ENCODE data around the gene ZNF785. TPM values are rescaled to one million over a fixed set of nuclear protein-coding genes. Genes with fewer than 3 reads are reported as not detected.

Gene ZNF785
- total RNA-seq, 1 experiment from 2014 or later: 18.8 TPM

GRCh38 chr16:30626236-30626635, 40.7 kb upstream of the ZNF785 start:
- no peak overlapping the region for H3K23ac ChIP-seq (ENCODE audit: insufficient read length, low read depth, low read length)
- H3K4ac ChIP-seq (ENCODE audit: low read depth, low read length): no peak overlapping the region
- no peaks in the 10 kb centered on the region for H3K4me1 ChIP-seq (ENCODE audit: insufficient read depth, low read length)
- H3K23me2 ChIP-seq (ENCODE audit: insufficient read length, low read depth, low read length, poor library complexity, severe bottlenecking): no peaks in the 10 kb centered on the region
- H3K79me2 ChIP-seq (ENCODE audit: insufficient read depth, low read length): no peaks in the 10 kb centered on the region
- H3K14ac ChIP-seq (ENCODE audit: insufficient read depth, low read length): no peak overlapping the region
- H2AK5ac ChIP-seq (ENCODE audit: insufficient read length, low read length): no peak overlapping the region
- H2BK20ac ChIP-seq (ENCODE audit: low read depth, low read length, poor library complexity, severe bottlenecking): no peak overlapping the region
- H2BK12ac ChIP-seq (ENCODE audit: insufficient read length, low read depth, low read length): no peak overlapping the region
- no peak overlapping the region for H4K5ac ChIP-seq (ENCODE audit: insufficient read length, low read depth, low read length)
- H2BK15ac ChIP-seq (ENCODE audit: low read depth, low read length): no peak overlapping the region
- H2BK5ac ChIP-seq (ENCODE audit: insufficient read length, low read length): no peak overlapping the region
- no peak for DNase-seq
- Mint-ChIP-seq H3K4me1 (peaks cover 12 to 13% of the 10 kb centered on the region in 2 experiments), H3K27ac (no peak overlapping the region), H3K27me3 (ENCODE audit: low read depth) (peaks cover 22% of the 10 kb centered on the region), H3K4me3 (no peak overlapping the region), H3K36me3 (ENCODE audit: insufficient read depth in 1 of 3, low read depth in 3 of 3) (no peaks in the 10 kb centered on the region), H3K9me3 (no peaks in the 10 kb centered on the region)
- H2BK120ac ChIP-seq (ENCODE audit: low read depth, low read length, poor library complexity, severe bottlenecking): no peak overlapping the region
- no peaks in the 10 kb centered on the region for H3K79me1 ChIP-seq (ENCODE audit: insufficient read depth, low read depth, low read length, poor library complexity, severe bottlenecking)
- no peak overlapping the region for H2AFZ ChIP-seq (ENCODE audit: low read length)
- no peak overlapping the region for H4K91ac ChIP-seq (ENCODE audit: insufficient read length, low read depth, low read length)
- no peak overlapping the region for H3K9ac ChIP-seq (ENCODE audit: extremely low read depth, insufficient read length, low read length)
- WGBS (ENCODE audit: extremely low coverage, insufficient read length, low lambda C conversion rate): no CpG with 5 or more reads among the region's 9 CpGs
- H3T11ph ChIP-seq (ENCODE audit: low read length): no peak overlapping the region
- no peak for TF ChIP-seq CTCF (conservative IDR thresholded peaks at IDR 0.05)
- H4K8ac ChIP-seq (replicated peaks; ENCODE audit: insufficient read length, low read depth, low read length): no peak overlapping the region
- no peak overlapping the region for H3K18ac ChIP-seq (ENCODE audit: insufficient read length, low read depth, low read length)
- H3K27ac ChIP-seq (ENCODE audit: insufficient read length, low read depth, low read length): no peak overlapping the region
- H3K56ac ChIP-seq (ENCODE audit: insufficient read length, low read depth, low read length): no peak overlapping the region
- no peaks in the 10 kb centered on the region for H4K20me1 ChIP-seq (ENCODE audit: control insufficient read depth, insufficient read depth, insufficient read length)
- no peaks in the 10 kb centered on the region for H3K27me3 ChIP-seq (ENCODE audit: insufficient read depth, low read length)
- H3K4me2 ChIP-seq (ENCODE audit: insufficient read depth, insufficient read length, low read length): no peak overlapping the region
- H3K9me3 ChIP-seq (ENCODE audit: control insufficient read depth, low read depth, low read length): no peaks in the 10 kb centered on the region
